Chondrocyte (in vitro differentiated cells): ENCODE results near the gene KRTCAP3. TPM values are rescaled to one million over a fixed set of nuclear protein-coding genes. Genes with fewer than 3 reads are reported as not detected.
A peak's percentile ranks its signal among the peaks of the same experiment; 100 is the strongest.

Source experiments
- DNase-seq: peaks from one replicate; pipeline ENCODE4 v3.0.0; 2021; ENCODE audit warnings: mixed read lengths, low spot score
- H3K27ac Mint-ChIP-seq: one replicate; pipeline ENCODE4 v1.8.0; 2021; ENCODE audit warnings: mild to moderate bottlenecking, moderate library complexity, mixed read lengths; ENCODE audit not compliant: unreplicated experiment
- H3K27me3 Mint-ChIP-seq: 2 replicates; pipeline ENCODE4 v1.8.0; 2021; ENCODE audit warnings: low read depth, mixed read lengths
- H3K36me3 Mint-ChIP-seq: 2 replicates; pipeline ENCODE4 v1.8.0; 2021; ENCODE audit warnings: low read depth, mixed read lengths
- H3K4me1 Mint-ChIP-seq: 2 replicates; pipeline ENCODE4 v1.8.0; 2021; ENCODE audit warnings: low read depth, mild to moderate bottlenecking, mixed read lengths
- H3K4me3 Mint-ChIP-seq: one replicate; pipeline ENCODE4 v1.8.0; 2021; ENCODE audit warnings: mild to moderate bottlenecking, moderate library complexity, mixed read lengths; ENCODE audit not compliant: unreplicated experiment
- H3K9me3 Mint-ChIP-seq: 2 replicates; pipeline ENCODE4 v1.8.0; 2021; ENCODE audit warnings: low read depth, mixed read lengths
- CTCF ChIP-seq: fragments of 200-600 bp; sonication (generic); IDR thresholded peaks from 2 replicates; pipeline ENCODE4 v1.5.0; 2021; ENCODE audit warnings: antibody characterized with exemption, mild to moderate bottlenecking, moderate library complexity
- total RNA-seq: library from RNA; stranded (reverse); gene quantifications from 3 replicates; pipeline ENCODE4 v1.2.1, GENCODE V29; 2021

KRTCAP3 gene
- total RNA-seq, 1 donor from 2014 or later = 1.4 TPM

- no peak overlapping the region for H3K4me3 Mint-ChIP-seq
- no peak overlapping the region for H3K27ac Mint-ChIP-seq
- H3K9me3 Mint-ChIP-seq = no peaks in the 10 kb centered on the region
- no peaks in the 10 kb centered on the region for H3K27me3 Mint-ChIP-seq
- peaks cover 37% of the 10 kb centered on the region for H3K36me3 Mint-ChIP-seq
- H3K4me1 Mint-ChIP-seq = no peaks in the 10 kb centered on the region
- TF ChIP-seq CTCF = no peak
- no peak for DNase-seq
Observed at GRCh38 chr2:27445155-27445554, 3.0 kb downstream of the KRTCAP3 start.

- no peak for DNase-seq
- Mint-ChIP-seq H3K27me3 (no peaks in the 10 kb centered on the region), H3K9me3 (no peaks in the 10 kb centered on the region), H3K27ac (peak overlapping the region; percentile 20), H3K4me3 (no peak overlapping the region), H3K4me1 (no peaks in the 10 kb centered on the region), H3K36me3 (peaks cover 33% of the 10 kb centered on the region)
- no peak for TF ChIP-seq CTCF
Observed at GRCh38 chr2:27445615-27446014, 3.4 kb downstream of the KRTCAP3 start.

- TF ChIP-seq CTCF = no peak
- Mint-ChIP-seq H3K4me3 (no peak overlapping the region), H3K27ac (no peak overlapping the region), H3K36me3 (peaks cover 30% of the 10 kb centered on the region), H3K4me1 (no peaks in the 10 kb centered on the region), H3K27me3 (no peaks in the 10 kb centered on the region), H3K9me3 (no peaks in the 10 kb centered on the region)
- DNase-seq = no peak
Observed at GRCh38 chr2:27446057-27446456, 3.9 kb downstream of the KRTCAP3 start.

- no peak overlapping the region for H3K27ac Mint-ChIP-seq
- no peak for TF ChIP-seq CTCF
- no peak for DNase-seq
- no peak overlapping the region for H3K4me3 Mint-ChIP-seq
- H3K9me3 Mint-ChIP-seq = no peaks in the 10 kb centered on the region
- H3K27me3 Mint-ChIP-seq = no peaks in the 10 kb centered on the region
- no peaks in the 10 kb centered on the region for H3K4me1 Mint-ChIP-seq
- peaks cover 23% of the 10 kb centered on the region for H3K36me3 Mint-ChIP-seq
Observed at GRCh38 chr2:27448381-27448780, 6.2 kb downstream of the KRTCAP3 start.

GRCh38 chr2:27451095-27451494 is 8.9 kb downstream of the KRTCAP3 start:
- Mint-ChIP-seq H3K9me3 (no peaks in the 10 kb centered on the region), H3K27me3 (no peaks in the 10 kb centered on the region), H3K27ac (no peak overlapping the region), H3K36me3 (peaks cover 37% of the 10 kb centered on the region), H3K4me1 (no peaks in the 10 kb centered on the region), H3K4me3 (no peak overlapping the region)
- no peak for TF ChIP-seq CTCF
- no peak for DNase-seq
